OCI-M1 (cell line): ENCODE results near the gene RANBP9.

Experiments used
- DNase-seq: peaks from one replicate; lab custom pipeline; 2025; lab: John Stamatoyannopoulos, UW

The RANBP9 gene

DNA sequence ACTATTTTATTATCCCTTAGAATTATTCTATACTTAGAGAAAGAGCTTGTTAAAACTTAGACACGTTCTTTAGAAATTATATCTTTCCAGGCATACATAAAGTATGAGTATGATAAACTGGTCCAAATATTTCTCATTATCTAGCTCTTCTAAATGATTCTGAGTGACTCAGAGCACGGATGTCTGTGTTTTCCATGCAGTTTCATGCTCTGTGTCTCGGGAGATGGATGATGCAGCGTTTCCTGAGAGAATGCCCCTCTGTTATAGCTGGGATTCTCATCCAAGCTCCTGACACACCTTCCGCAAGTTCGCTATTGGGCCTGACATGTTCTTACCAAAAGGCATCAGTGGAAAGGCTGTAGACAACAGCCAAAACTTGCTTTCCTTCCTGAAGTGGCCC, 117.9 kb downstream of the RANBP9 start:
- no peak for DNase-seq

DNA sequence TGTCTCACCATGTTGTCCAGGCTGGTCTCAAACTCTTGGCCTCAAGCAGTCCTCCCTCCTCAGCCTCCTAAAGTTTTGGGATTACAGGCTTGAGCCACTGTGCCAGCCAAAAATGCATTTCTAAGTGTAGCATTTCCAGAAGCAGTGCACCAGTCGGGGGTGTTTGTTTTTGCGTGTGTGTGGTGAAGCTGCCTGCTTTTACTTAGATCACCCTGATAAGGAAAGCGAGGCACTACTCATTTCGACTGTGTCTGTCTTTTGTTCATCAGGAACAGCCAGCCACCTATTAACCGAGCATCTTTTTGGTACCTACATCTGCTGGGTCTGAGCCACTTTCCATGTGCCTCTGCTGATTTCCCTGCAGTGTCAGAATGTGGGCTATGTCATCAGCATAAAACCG, 118.5 kb downstream of the RANBP9 start:
- DNase-seq: no peak

DNA sequence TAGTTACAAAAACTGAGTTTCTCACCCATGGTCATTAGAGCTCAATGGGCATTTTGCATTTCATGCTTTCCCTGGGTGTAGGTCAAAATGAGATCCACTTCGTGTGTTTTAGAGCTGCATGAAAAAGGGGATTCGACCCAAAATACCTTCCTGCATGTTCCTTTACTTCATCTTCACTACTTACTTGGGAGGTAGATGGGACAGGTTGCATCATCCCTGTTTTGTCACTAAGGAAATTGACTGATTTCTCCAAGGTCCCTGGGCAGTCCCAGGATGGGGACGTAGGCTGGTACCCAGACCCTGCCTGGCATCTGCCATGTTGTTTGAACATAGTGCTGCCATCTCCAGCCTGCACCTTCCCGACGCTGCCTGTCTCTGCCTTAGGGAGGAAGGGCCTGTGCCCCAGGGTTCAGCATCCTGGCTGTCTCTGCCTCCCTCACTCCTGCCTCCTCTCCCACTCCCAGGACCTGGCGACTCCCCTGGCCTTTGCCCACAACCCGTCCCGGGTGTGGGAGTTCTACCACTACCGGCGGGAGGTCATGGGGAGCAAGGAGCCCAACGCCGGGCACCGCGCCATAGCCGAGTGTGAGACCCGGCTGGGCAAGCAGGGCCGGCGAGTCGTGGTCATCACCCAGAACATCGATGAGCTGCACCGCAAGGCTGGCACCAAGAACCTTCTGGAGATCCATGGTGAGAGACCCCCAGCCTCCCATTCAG, 120.3 kb downstream of the RANBP9 start:
- no peak for DNase-seq

DNA sequence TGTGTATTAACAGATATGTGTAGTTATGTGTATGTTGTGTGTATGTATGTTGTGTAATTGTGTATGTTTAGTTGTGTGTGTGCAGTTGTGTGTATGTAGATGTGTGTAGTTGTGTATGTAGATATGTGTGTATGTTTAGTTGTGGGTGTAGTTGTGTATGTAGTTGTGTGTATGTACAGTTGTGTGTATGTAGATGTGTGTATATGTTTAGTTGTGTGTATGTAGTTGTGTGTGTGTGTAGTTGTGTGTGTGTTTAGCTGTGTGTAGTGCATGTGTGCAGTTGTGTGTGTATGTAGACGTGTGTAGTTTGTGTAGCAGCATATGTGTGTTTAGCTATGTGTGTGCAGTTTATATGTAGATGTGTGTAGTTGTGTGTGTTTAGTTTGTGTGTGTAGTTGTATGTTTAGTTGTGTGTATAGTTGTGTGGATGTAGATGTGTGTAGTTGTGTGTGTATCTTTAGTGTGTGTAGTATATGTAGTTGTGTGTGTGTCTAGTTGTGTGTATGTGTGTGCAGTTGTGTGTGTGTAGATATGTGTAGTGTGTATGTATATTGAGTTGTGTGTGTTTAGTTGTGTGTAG, 121.0 kb downstream of the RANBP9 start:
- no peak for DNase-seq

DNA sequence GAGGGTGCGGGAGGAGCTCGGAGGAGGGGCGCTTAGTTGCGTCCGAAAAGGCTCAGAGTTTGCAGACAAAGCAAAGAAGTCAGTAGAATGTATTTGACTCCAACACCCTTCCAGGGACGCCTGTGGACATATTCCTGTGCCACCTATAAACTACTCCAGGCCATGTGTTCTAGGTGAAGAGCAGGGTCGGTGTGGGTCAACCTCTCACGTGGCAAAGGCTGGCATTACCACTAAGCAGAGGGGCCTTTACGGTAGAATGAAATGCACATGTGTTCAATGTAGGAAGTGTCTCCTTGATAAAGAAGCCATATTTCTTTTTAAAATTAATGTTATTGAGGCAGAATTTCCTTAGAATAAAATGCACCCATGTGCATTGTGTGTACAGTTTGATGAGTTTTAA, 121.8 kb downstream of the RANBP9 start:
- DNase-seq: no peak

DNA sequence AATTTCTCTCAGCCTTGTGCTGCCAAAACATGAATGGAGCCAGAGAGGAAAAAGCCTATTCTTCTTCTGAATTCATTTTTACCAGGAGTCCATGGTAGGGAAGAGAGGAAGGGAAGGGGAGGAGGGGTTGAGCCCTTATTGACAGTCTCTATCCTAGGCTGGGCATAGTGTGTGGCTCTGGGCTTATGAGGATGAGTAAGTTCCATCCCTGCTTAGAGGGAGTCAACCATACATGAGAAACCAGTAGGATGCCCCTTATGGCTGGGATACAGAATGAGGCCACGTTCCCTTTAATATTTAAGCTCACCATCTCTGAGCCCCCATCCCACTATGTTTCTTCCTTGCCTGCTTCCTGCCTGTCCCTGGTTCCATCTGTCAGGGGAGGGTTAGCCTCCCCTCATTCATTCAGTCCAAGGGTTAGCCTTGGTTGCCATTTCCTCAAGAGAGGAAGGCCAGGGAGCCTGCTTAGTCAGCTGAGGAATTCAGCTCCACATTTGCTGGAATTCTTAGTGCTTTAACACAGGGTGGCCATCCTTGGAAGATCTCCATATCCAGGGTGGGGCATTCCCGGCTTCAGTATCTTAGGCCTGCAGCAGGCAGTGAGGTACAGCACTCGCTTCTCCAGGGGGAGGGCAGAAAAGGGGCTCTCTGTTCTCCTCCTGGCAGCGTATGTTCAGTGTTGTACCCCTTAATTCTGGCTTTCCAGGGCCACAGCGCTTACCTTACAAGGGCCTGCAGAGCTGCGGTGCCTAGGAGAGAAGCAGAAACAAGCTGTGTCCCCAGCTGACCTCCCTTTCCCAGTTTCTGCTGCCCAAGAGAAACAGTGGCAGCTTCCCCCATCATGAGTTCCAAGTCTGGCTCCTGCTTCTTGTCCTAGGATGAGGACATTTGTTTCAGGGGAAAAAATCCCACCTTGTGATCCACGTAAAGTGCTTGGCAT, 124.8 kb downstream of the RANBP9 start:
- DNase-seq: no peak

DNA sequence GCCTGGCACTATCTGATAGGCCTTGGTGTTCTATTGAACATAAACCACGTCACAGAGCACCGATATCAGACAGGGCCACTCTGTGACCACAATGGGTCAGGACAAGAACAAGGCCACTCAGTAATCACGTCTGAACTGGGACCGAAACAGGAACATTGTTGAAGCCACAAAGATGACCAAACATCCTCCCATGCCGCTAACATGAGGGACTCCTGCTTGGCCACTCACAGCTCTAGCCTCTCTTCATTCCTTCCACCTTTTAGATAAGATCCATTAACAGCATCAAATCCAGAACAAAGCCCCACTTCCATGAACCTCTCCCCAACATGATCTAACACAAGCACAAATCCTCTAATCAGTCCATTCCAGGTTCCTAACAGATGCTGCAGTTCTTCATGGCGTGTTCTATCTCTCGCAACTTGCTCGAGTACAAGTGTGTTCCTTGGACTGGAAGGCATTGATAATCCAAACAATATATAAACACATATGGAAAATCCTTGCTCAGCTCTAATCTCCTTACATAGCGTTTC, 129.9 kb downstream of the RANBP9 start:
- peak; percentile 88 for DNase-seq

DNA sequence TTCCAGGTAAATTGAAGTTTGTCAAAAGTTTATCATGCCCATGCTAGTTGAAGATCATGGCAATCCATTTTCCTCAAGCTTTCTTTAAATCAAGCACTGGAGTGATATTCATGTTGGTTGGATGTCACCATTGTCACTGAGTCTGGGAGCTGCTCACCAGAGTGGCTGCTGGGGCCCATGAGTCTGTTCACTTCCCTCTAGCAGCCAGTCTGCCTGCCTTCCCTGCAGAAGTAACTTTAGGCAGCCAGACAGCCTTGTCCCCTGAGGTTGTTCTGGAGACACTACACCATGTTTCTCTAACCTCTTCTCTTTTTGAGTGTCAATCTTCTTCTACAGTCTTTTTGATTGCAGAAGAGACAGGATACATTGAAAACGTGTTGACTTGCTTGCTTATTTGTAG, 131.7 kb downstream of the RANBP9 start:
- peak; percentile 36 for DNase-seq

DNA sequence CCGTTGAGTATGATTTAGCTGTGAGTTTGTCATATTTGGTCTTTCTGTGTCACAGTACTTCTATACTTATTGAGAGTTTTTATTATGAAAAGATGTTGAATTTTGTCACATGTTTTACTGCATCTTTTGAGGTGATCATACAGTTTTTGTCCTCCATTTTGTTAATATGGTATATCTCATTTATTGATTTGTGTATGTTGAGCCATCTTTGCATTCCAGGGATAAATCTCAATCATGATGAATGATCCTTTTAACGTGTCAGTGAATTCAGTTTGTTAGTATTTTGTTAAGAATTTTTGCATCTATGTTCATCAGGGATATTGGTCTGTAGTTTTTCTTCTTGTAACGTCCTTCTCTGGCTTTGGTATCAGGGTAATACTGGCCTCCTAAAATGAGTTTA, 133.7 kb downstream of the RANBP9 start:
- no peak for DNase-seq

DNA sequence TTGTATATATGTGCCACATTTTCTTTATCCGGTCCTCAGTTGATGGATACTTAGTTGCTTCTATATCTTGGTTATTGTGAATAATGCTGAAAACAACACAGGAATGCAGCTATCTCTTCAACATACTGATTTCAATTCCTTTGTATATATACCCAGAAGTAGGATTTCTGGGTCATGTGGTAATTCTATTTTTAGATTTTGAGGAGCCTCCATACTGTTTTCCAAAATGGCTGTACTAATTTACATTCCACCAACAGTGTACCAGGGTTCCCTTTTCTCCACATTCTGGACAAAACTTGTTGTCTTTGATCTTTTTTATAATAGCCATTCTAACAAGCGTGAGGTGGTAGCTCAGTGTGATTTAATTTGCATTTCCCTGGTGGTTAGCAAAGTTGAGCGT, 135.6 kb downstream of the RANBP9 start:
- DNase-seq: no peak

DNA sequence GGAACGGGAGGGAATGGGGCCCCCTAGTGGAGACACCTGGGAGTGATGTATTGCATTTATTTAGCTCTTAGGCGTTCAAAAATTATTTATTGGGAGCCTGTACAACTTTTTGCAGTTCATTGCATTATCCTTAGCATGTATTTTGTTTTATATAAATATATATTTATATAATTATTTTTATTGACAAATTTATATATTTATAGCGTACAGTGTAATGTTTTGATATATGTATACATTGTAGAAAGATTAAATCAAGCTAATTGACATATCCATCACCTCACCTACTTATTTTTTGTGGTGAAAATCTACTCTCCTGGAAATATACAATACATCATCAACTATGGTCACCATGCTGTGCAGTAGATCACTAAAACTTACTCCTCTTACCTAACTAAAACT, 136.3 kb downstream of the RANBP9 start:
- no peak for DNase-seq

DNA sequence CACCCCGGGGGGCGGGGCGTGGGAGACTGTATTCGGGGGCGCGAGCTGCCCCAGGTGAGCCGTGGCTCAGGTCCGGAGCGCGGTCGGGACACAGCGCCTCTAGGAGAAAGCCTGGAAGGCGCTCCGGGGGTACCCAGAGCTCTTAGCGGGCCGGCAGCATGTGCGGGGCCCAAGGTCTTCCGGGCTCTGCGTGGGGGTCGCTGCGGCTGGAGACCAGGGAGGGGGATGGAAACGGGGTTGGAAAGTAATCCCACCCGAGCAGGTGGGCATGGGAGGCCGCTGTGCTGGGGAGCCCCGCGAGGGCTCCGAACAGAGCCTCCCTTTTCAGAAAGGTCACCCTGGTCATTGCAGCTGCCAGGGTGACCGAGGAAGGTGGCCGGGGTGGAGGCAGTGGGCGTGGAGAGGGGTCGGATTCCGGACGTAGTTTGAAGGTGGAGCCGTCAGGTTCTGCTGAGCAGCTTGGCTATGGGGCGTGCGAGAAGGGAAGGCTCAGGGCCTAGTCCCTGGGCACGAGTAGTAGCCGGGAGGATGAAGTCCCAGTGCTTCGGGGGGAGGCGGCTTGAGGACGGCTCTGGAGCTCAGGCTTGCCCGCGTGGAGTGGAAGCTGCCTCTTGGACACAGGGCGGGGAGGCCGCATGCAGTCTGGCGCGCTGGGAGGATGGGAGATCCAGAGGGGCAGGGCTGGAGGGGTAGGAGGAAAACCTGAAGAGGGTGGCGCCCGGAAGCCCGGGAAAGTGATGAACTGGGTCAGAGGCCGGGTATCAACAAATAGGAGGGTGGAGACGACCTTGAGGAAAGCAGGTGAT, 136.9 kb downstream of the RANBP9 start, which contains the start of gene SIRT5:
Gene SIRT5 (plus strand): TSS at position 31 of the 806 bp plus-strand sequence. CDS start 9,510 bp downstream, outside the sequence.
- DNase-seq: peak; percentile 95

DNA sequence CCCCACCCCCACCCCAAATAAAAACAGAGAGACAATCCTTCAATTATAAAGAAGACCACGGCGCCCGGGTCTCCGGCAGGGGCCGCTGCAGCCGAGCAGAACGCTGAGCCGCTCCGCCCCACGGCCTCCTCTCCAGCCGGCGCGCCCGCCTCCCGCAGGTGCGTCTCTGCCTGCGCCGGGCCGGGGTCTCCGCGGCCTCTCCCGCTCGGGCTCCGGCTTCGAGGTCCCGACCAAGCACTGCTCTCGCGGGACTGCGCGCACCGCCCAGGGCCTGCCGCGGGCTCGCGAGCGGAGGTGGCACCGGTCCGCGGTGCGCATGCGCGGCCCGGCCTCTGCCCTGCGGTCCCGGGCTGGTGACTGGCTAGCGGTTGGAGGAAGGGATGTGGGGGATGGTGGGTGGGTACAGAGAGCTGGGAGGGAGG, 137.5 kb downstream of the RANBP9 start:
- DNase-seq: peak; percentile 95

DNA sequence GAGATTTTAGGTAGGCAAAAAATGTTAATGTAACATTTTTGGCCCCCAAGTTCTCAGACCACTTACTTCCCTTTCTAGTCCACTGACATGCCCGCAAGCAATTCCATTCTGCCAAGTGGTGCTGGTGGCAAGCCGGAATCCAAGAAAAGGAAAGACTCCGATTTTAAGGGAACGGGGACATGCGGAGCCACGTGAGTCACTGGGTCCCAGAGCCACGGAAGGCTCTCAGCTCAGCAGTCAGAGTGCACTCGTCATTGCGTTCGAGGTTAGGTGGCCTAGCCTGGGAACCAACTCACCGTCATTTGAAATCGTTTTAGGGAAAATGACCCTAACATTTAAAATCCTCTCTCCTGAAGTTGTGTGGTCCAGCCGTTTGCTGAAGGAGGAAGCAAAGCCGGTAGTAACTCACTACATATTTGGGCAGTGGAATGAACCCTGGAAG, 137.9 kb downstream of the RANBP9 start:
- peak; percentile 85 for DNase-seq

DNA sequence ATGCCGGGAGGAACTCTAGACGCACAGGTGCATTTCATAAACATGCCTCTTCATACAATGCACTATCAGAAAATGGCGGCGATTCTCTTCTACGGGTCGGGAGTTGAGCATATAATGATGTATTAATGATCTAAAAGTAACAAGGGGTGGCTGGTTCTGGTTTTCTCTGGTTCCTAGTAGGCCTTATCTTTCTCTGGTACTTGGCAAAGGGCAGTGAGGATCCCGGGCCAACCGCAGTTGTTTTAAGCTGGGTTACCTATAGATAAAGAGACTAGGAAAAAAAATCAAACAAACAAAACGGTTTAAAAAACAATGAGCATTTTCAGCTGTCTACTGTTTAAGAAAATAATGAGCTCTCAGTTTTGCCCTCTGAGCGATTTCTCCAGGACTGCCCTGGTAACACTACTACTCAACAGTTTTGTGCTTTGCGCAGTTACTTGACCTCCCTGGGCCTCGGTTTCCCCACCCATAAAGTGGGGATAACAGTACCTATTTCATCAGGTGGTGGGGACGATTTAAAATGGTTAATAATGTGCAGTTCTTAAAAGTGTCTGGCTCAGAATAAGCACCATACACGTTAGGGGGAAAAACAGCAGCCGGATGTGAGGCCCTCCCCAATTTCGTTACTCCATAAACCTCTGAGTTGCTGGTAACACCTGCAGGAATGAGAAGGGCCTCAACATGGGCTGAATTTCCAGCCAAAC, 138.5 kb downstream of the RANBP9 start:
- no peak for DNase-seq

DNA sequence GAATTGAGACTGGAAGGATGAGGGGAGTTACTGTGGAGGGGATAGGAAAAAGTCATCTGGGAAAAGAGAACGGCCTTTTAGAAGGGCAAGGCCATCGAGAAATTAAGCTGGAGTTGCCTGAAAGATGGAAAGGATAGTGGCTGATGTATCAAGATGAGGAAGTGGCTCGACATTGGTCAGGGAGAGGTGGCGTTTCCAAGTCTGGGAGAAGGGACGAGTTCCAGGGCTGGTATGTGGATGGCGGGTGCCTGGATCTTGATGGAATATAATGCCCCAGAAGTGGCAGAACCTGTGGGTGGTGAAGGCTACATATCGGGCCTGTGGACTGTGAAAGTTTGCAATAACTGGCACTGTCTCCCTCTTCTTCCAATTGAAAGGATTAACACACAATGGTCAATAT, 139.4 kb downstream of the RANBP9 start:
- no peak for DNase-seq
